K562 (cell line): Measurements from ENCODE around the gene MYRIP. TPM values are rescaled to one million over a fixed set of nuclear protein-coding genes. Genes with fewer than 3 reads are reported as not detected.

Experiments used
- ARID1B ChIP-seq: fragments of 450-650 bp; IDR thresholded peaks from 2 replicates; pipeline ENCODE4 v1.6.1; 2016; ENCODE audit warnings: antibody characterized with exemption, mild to moderate bottlenecking, inconsistent platforms
- EP300 ChIP-seq: IDR thresholded peaks from 2 replicates; pipeline ENCODE4 v1.6.1; 2012; ENCODE audit warnings: low read length, improper control_type of control experiment
- FOXM1 ChIP-seq, 2 experiments: fragments of 450-650 bp in 1 of 2; sonication (generic) in 1 of 2; formaldehyde crosslinking in 1 of 2; IDR thresholded peaks; 2 replicates each; pipeline versions ENCODE4 v1.6.1 to v1.9.0; 2017 to 2022; ENCODE audit warnings: low read depth in 2 of 2, mild to moderate bottlenecking in 2 of 2, missing genetic modification reagents in 1 of 2, moderate library complexity in 1 of 2
- GTF2A2 ChIP-seq: IDR thresholded peaks from 2 replicates; pipeline ENCODE4 v1.6.1; 2016; ENCODE audit warnings: mild to moderate bottlenecking, missing genetic modification characterization, missing compliant biosample characterization
- HDAC6 ChIP-seq: IDR thresholded peaks from 2 replicates; pipeline ENCODE4 v1.6.1; 2012; ENCODE audit warnings: low read depth, mild to moderate bottlenecking, control low read depth, inconsistent platforms, low read length, moderate library complexity
- ILF3 ChIP-seq: fragments of 450-650 bp; IDR thresholded peaks from 2 replicates; pipeline ENCODE4 v1.6.1; 2018; ENCODE audit warnings: antibody characterized with exemption, mild to moderate bottlenecking, moderate library complexity, borderline replicate concordance
- KDM5B ChIP-seq: fragments of 200-600 bp; sonication (generic); IDR thresholded peaks from 2 replicates; pipeline ENCODE4 v1.6.1; 2012; ENCODE audit warnings: low read depth, mild to moderate bottlenecking, moderate library complexity, low read length, control low read depth, inconsistent platforms; ENCODE audit not compliant: insufficient replicate concordance
- KHSRP ChIP-seq: fragments of 450-650 bp; IDR thresholded peaks from 2 replicates; pipeline ENCODE4 v1.6.1; 2017
- KLF1 ChIP-seq: fragments of 450-650 bp; IDR thresholded peaks from 2 replicates; pipeline ENCODE4 v1.6.1; 2016; ENCODE audit warnings: missing genetic modification characterization, missing compliant biosample characterization
- L3MBTL2 ChIP-seq: fragments of 450-650 bp; IDR thresholded peaks from 2 replicates; pipeline ENCODE4 v1.6.1; 2016; ENCODE audit warnings: mild to moderate bottlenecking, moderate library complexity
- NFIX ChIP-seq: fragments of 250-450 bp; sonication (Bioruptor Pico); IDR thresholded peaks from 2 replicates; pipeline ENCODE4 v1.4.0; 2020; ENCODE audit warnings: low read depth, mild to moderate bottlenecking, moderate library complexity
- NONO ChIP-seq, 2 experiments: fragments of 200-400 bp in 1 of 2; fragments of 450-650 bp in 1 of 2; formaldehyde crosslinking in 1 of 2; IDR thresholded peaks; 2 replicates each; pipeline ENCODE4 v1.6.1; 2017; ENCODE audit warnings: low read depth in 2 of 2, mild to moderate bottlenecking in 2 of 2, moderate library complexity in 2 of 2, low read length in 1 of 2
- NRF1 ChIP-seq, 2 experiments: fragments of 450-650 bp; IDR thresholded peaks in 1 of 2; conservative IDR thresholded peaks in 1 of 2; 2 replicates each; pipeline ENCODE4 v1.6.1; 2014; ENCODE audit warnings: mild to moderate bottlenecking in 2 of 2
- RFX7 ChIP-seq: fragments of 250-450 bp; sonication (Bioruptor Pico); IDR thresholded peaks from 2 replicates; pipeline ENCODE4 v1.5.1; 2021; ENCODE audit warnings: mild to moderate bottlenecking
- SNIP1 ChIP-seq: fragments of 450-650 bp; IDR thresholded peaks from 2 replicates; pipeline ENCODE4 v1.7.1; 2017; ENCODE audit warnings: low read depth, mild to moderate bottlenecking
- TOE1 ChIP-seq, 2 experiments: fragments of 450-650 bp in 1 of 2; sonication (generic) in 1 of 2; formaldehyde crosslinking in 1 of 2; IDR thresholded peaks; 2 replicates each; pipeline versions ENCODE4 v1.7.1 to v1.8.0; 2016 to 2022; ENCODE audit warnings: borderline replicate concordance in 2 of 2, mild to moderate bottlenecking in 2 of 2, antibody characterized with exemption in 1 of 2, inconsistent platforms in 1 of 2, low read depth in 1 of 2, missing genetic modification reagents in 1 of 2, moderate library complexity in 1 of 2
- polyA plus RNA-seq, 8 experiments: library from polyadenylated mRNA; depleted of rRNA in 4 of 8; stranded (reverse) in 5 of 8; unstranded in 3 of 8; fragments of >200 nt; fragmentation: Nextera tagmentation in 2 of 8; fragmentation: Illumina TruSeq in 1 of 8; extraction: Ambion mirVana in 2 of 8; extraction: Trizol in 1 of 8; gene quantifications; 2 replicates each; pipeline versions ENCODE4 v1.2.1 to v1.2.3, GENCODE V29; 2011 to 2014; ENCODE audit warnings: inconsistent platforms in 1 of 8, missing spikeins in 1 of 8
- total RNA-seq, 7 experiments: library from RNA; depleted of rRNA in 6 of 7; stranded (reverse); fragments of >200 nt in 6 of 7; fragmentation: Illumina TruSeq in 2 of 7; extraction: Trizol in 2 of 7; gene quantifications; 2 replicates each; pipeline versions ENCODE4 v1.2.1 to v1.2.3, GENCODE V29; 2011 to 2021; ENCODE audit warnings: low replicate concordance in 1 of 7
- TF ChIP-seq, protein P1 (sequence below): fragments of 450-650 bp; IDR thresholded peaks from 2 replicates; pipeline ENCODE4 v1.6.1; 2014; ENCODE audit warnings: low read depth, mild to moderate bottlenecking, moderate library complexity, borderline replicate concordance
- TF ChIP-seq, protein P2 (sequence below), 2 experiments: fragments of 450-650 bp in 1 of 2; IDR thresholded peaks; 2 replicates each; pipeline ENCODE4 v1.6.1; 2011 to 2017; ENCODE audit warnings: low read depth in 2 of 2, antibody characterized with exemption in 1 of 2, borderline replicate concordance in 1 of 2, low read length in 1 of 2, mild to moderate bottlenecking in 1 of 2, mixed read lengths in 1 of 2; ENCODE audit not compliant: control insufficient read depth in 1 of 2
- TF ChIP-seq, protein P3 (sequence below): fragments of 200-800 bp; sonication (Bioruptor generic); IDR thresholded peaks from 2 replicates; pipeline ENCODE4 v1.6.1; 2017; ENCODE audit warnings: missing genetic modification characterization, missing compliant biosample characterization
- TF ChIP-seq, protein P4 (sequence below): fragments of 250-450 bp; sonication (Bioruptor Pico); IDR thresholded peaks from 2 replicates; pipeline ENCODE4 v1.4.0; 2020

MYRIP gene
- total and polyA plus RNA-seq, 9 of the 15 experiments (the other 6 are each of a cell fraction or from before 2014, with no cell fraction given): 0.03 to 0.12 TPM; not detected in 7

DNA sequence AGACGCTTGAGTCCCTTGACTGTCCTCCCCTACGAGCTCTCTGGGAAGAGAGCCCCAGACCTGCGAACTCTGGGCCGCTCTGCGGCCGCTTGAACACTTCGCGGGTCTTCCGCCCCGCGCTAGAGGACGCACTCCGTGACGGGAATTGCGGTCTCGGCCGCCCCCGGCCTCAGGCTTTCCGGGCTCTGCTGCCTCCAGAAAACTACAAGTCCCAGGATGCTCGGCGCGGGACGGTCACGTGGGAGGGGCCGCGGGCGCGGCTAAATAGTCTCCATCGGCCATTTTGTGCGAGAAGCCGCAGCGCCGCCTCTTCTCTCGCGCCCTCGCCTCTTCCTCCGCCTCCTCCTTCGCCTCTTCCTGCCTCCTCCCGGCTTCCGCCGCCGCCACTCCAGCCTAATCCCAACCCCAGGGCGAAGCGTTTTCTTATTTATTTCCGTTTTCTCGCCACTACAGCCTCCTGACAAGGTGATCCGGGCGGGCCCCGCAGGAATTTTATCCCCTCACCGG lies 500.1 kb downstream of the MYRIP start, which contains the start of gene EIF1B (continued):
- TF ChIP-seq KHSRP (no peak), NFIX (CRISPR knock-in tag) (no peak), NRF1 (conservative IDR thresholded peaks at IDR 0.05 in 1 of 2, IDR thresholded peaks at IDR 0.05 in 1 of 2) (peak; percentile 71 to 75), GTF2A2 (tag) (no peak; the same call in 1 of the 2 replicates), EP300 (peak; percentile 64), ARID1B (no peak), RFX7 (CRISPR knock-in tag) (no peak), KDM5B (peak; percentile 97), L3MBTL2 (peak; percentile 70), NONO (IDR thresholded peaks at IDR 0.05; ENCODE audit: low read depth in 2 of 2, low read length in 1 of 2) (peak; percentile 38 to 78; a peak in 3 of 4 replicates), SNIP1 (peak; percentile 52; the same call in 1 of the 2 replicates), HDAC6 (peak; percentile 67; the same call in 1 of the 2 replicates), FOXM1 (IDR thresholded peaks at IDR 0.05; ENCODE audit: low read depth) (no peak), FOXM1 (CRISPR knock-in tag; IDR thresholded peaks at IDR 0.05; ENCODE audit: low read depth) (no peak), ILF3 (no peak), TOE1 (IDR thresholded peaks at IDR 0.05; ENCODE audit: borderline replicate concordance) (peak; percentile 96), TOE1 (CRISPR knock-in tag; IDR thresholded peaks at IDR 0.05; ENCODE audit: borderline replicate concordance, low read depth) (no peak), KLF1 (tag) (no peak)
- TF ChIP-seq, protein P1, sequence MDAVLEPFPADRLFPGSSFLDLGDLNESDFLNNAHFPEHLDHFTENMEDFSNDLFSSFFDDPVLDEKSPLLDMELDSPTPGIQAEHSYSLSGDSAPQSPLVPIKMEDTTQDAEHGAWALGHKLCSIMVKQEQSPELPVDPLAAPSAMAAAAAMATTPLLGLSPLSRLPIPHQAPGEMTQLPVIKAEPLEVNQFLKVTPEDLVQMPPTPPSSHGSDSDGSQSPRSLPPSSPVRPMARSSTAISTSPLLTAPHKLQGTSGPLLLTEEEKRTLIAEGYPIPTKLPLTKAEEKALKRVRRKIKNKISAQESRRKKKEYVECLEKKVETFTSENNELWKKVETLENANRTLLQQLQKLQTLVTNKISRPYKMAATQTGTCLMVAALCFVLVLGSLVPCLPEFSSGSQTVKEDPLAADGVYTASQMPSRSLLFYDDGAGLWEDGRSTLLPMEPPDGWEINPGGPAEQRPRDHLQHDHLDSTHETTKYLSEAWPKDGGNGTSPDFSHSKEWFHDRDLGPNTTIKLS: peak; percentile 90
- TF ChIP-seq, protein P2, sequence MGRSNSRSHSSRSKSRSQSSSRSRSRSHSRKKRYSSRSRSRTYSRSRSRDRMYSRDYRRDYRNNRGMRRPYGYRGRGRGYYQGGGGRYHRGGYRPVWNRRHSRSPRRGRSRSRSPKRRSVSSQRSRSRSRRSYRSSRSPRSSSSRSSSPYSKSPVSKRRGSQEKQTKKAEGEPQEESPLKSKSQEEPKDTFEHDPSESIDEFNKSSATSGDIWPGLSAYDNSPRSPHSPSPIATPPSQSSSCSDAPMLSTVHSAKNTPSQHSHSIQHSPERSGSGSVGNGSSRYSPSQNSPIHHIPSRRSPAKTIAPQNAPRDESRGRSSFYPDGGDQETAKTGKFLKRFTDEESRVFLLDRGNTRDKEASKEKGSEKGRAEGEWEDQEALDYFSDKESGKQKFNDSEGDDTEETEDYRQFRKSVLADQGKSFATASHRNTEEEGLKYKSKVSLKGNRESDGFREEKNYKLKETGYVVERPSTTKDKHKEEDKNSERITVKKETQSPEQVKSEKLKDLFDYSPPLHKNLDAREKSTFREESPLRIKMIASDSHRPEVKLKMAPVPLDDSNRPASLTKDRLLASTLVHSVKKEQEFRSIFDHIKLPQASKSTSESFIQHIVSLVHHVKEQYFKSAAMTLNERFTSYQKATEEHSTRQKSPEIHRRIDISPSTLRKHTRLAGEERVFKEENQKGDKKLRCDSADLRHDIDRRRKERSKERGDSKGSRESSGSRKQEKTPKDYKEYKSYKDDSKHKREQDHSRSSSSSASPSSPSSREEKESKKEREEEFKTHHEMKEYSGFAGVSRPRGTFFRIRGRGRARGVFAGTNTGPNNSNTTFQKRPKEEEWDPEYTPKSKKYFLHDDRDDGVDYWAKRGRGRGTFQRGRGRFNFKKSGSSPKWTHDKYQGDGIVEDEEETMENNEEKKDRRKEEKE (IDR thresholded peaks at IDR 0.05; ENCODE audit: borderline replicate concordance in 1 of 2, control insufficient read depth in 1 of 2, low read depth in 2 of 2, low read length in 1 of 2): peak in 1 of 2 experiments; percentile 65; a peak in 2 of 4 replicates
- TF ChIP-seq, protein P3, sequence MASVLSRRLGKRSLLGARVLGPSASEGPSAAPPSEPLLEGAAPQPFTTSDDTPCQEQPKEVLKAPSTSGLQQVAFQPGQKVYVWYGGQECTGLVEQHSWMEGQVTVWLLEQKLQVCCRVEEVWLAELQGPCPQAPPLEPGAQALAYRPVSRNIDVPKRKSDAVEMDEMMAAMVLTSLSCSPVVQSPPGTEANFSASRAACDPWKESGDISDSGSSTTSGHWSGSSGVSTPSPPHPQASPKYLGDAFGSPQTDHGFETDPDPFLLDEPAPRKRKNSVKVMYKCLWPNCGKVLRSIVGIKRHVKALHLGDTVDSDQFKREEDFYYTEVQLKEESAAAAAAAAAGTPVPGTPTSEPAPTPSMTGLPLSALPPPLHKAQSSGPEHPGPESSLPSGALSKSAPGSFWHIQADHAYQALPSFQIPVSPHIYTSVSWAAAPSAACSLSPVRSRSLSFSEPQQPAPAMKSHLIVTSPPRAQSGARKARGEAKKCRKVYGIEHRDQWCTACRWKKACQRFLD (CRISPR knock-in tag): peak; percentile 84; the same call in 1 of the 2 replicates
- TF ChIP-seq, protein P4, sequence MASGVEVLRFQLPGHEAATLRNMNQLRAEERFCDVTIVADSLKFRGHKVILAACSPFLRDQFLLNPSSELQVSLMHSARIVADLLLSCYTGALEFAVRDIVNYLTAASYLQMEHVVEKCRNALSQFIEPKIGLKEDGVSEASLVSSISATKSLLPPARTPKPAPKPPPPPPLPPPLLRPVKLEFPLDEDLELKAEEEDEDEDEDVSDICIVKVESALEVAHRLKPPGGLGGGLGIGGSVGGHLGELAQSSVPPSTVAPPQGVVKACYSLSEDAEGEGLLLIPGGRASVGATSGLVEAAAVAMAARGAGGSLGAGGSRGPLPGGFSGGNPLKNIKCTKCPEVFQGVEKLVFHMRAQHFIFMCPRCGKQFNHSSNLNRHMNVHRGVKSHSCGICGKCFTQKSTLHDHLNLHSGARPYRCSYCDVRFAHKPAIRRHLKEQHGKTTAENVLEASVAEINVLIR: no peak
